ENCODE measurements around the gene DIDO1. TPM values are rescaled to one million over a fixed set of nuclear protein-coding genes. Genes with fewer than 3 reads are reported as not detected.
A peak's percentile ranks its signal among the peaks of the same experiment; 100 is the strongest.

DIDO1 gene
- total RNA-seq, 2 experiments from 2014 or later, result 51.9 to 54.3 TPM

- Mint-ChIP-seq H3K4me3 (no peak overlapping the region), H3K36me3 (ENCODE audit: low read depth) (peaks cover 77% of the 10 kb centered on the region), H3K27me3 (no peaks in the 10 kb centered on the region), H3K27ac (peak overlapping the region; percentile 92), H3K4me1 (ENCODE audit: low read depth) (peaks cover 40% of the 10 kb centered on the region), H3K9me3 (no peaks in the 10 kb centered on the region)
- no peak for DNase-seq
- Histone ChIP-seq H3K4me1 (ENCODE audit: insufficient read depth, low read length) (peaks cover 36% of the 10 kb centered on the region), H3K4me3 (ENCODE audit: low read length) (no peak overlapping the region), H3K36me3 (ENCODE audit: insufficient read depth, low read length) (peaks cover 55% of the 10 kb centered on the region), H3K27me3 (ENCODE audit: control insufficient read depth in 1 of 2, insufficient read depth in 2 of 2, low read length in 2 of 2) (no peaks in the 10 kb centered on the region), H3K9me3 (ENCODE audit: control insufficient read depth in 1 of 2, insufficient read depth in 1 of 2, low read length in 2 of 2) (no peaks in the 10 kb centered on the region), H3K27ac (ENCODE audit: low read depth in 1 of 2, low read length in 2 of 2) (no peak overlapping the region)
- POLR2A ChIA-PET, result interaction anchor here (2.4 kb wide), 1 partner anchor 8 kb away, joined by 11 read pairs; no protein-coding TSS in a partner anchor
- no peak for TF ChIP-seq CTCF (IDR thresholded peaks at IDR 0.05)
- intact Hi-C loops (cut with DNase I, micrococcal nuclease), result no loop called here
- no peak for ATAC-seq (ENCODE audit: poor library complexity)
- CTCF ChIA-PET, result interaction anchor here (1.0 to 4.8 kb wide), 4 partner anchors 9 to 110 kb away, joined by 4 to 38 read pairs (median 8); no protein-coding TSS in a partner anchor
These were observed 28.0 kb downstream of the DIDO1 start for GRCh38 chr20:62898093-62898964.

GRCh38 chr20:62897666-62898065 lies 28.6 kb downstream of the DIDO1 start:
- POLR2A ChIA-PET, result no interaction called here
- Histone ChIP-seq H3K4me3 (ENCODE audit: low read length) (no peak overlapping the region), H3K36me3 (ENCODE audit: insufficient read depth, low read length) (peaks cover 58% of the 10 kb centered on the region), H3K9me3 (ENCODE audit: control insufficient read depth in 1 of 2, insufficient read depth in 1 of 2, low read length in 2 of 2) (no peaks in the 10 kb centered on the region), H3K4me1 (ENCODE audit: insufficient read depth, low read length) (peaks cover 42% of the 10 kb centered on the region), H3K27me3 (ENCODE audit: control insufficient read depth in 1 of 2, insufficient read depth in 2 of 2, low read length in 2 of 2) (no peaks in the 10 kb centered on the region), H3K27ac (ENCODE audit: low read depth in 1 of 2, low read length in 2 of 2) (no peak overlapping the region)
- Mint-ChIP-seq H3K4me3 (no peak overlapping the region), H3K4me1 (ENCODE audit: low read depth) (peaks cover 45% of the 10 kb centered on the region), H3K27me3 (no peaks in the 10 kb centered on the region), H3K36me3 (ENCODE audit: low read depth) (peaks cover 77% of the 10 kb centered on the region), H3K27ac (no peak overlapping the region), H3K9me3 (no peaks in the 10 kb centered on the region)
- CTCF ChIA-PET, result interaction anchor here (1.0 to 4.8 kb wide), 3 partner anchors 10 to 75 kb away, joined by 4 to 38 read pairs (median 10); no protein-coding TSS in a partner anchor
- no peak for DNase-seq
- no peak for TF ChIP-seq CTCF (IDR thresholded peaks at IDR 0.05)
- ATAC-seq (ENCODE audit: poor library complexity), result no peak
- intact Hi-C loops (cut with DNase I, micrococcal nuclease), result no loop called here

- H3K4me1 Mint-ChIP-seq (ENCODE audit: low read depth), result peaks cover 57% of the 10 kb centered on the region
- Histone ChIP-seq H3K4me3 (ENCODE audit: low read length) (no peak overlapping the region), H3K27ac (ENCODE audit: low read depth in 1 of 2, low read length in 2 of 2) (no peak overlapping the region), H3K9me3 (ENCODE audit: control insufficient read depth in 1 of 2, insufficient read depth in 1 of 2, low read length in 2 of 2) (no peaks in the 10 kb centered on the region), H3K4me1 (ENCODE audit: insufficient read depth, low read length) (peaks cover 53% of the 10 kb centered on the region), H3K36me3 (ENCODE audit: insufficient read depth, low read length) (peaks cover 59% of the 10 kb centered on the region), H3K27me3 (ENCODE audit: control insufficient read depth in 1 of 2, insufficient read depth in 2 of 2, low read length in 2 of 2) (no peaks in the 10 kb centered on the region)
- ChIA-PET POLR2A (no interaction called here), CTCF (interaction anchor here (1.0 kb wide), 1 partner anchor 40 kb away, joined by 3 read pairs; no protein-coding TSS in a partner anchor)
- no peak for TF ChIP-seq CTCF (IDR thresholded peaks at IDR 0.05)
- H3K27ac Mint-ChIP-seq, result no peak overlapping the region
- ATAC-seq (ENCODE audit: poor library complexity) (no peak), DNase-seq (no peak)
- H3K36me3 Mint-ChIP-seq (ENCODE audit: low read depth), result peaks cover 77% of the 10 kb centered on the region
- H3K27me3 Mint-ChIP-seq, result no peaks in the 10 kb centered on the region
- intact Hi-C loops (cut with DNase I, micrococcal nuclease), result no loop called here
- H3K9me3 Mint-ChIP-seq, result no peaks in the 10 kb centered on the region
- H3K4me3 Mint-ChIP-seq, result no peak overlapping the region
These were observed 29.8 kb downstream of the DIDO1 start for GRCh38 chr20:62896526-62896925.
